Measurements from ENCODE around the gene PFKFB4.
A peak's percentile ranks its signal among the peaks of the same experiment; 100 is the strongest.
"Not testable (repeated sequence)": the region's sequence is repeated elsewhere in the genome, so short reads cannot be mapped to it uniquely, and the experiment has no call there.

The PFKFB4 gene

DNA sequence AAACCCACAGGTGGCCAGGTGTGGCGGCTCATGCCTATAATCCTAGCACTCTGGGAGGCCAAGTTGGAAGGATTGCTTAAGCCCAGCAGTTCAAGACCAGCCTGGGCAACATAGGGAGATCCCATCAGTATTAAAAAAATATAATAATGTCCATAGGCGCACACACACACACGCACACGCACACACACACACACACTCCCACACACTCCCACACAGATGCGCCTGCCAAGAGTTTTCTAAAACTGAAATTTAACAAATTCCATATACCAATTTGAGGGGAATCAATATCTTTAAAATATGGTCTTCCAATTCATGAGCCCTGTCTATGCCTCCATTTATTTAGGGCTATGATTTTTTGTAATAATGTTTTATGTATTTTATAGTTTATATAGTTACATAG, 69.7 kb downstream of the PFKFB4 start:
- no peak for DNase-seq

DNA sequence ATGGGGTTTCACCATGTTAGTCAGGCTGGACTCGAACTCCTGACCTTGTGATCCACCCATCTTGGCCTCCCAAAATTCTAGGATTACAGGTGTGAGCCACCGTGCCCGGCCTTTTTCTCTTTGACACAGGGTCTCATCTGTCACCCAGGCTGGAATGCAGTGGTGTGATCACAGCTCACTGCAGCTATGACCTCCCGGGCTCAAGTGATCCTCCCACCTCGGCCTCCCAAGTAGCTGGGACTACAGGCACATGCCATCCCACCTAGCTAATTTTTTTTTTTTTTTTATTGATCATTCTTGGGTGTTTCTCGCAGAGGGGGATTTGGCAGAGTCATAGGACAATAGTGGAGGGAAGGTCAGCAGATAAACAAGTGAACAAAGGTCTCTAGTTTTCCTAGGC, 73.8 kb downstream of the PFKFB4 start:
- not testable (repeated sequence) for DNase-seq

DNA sequence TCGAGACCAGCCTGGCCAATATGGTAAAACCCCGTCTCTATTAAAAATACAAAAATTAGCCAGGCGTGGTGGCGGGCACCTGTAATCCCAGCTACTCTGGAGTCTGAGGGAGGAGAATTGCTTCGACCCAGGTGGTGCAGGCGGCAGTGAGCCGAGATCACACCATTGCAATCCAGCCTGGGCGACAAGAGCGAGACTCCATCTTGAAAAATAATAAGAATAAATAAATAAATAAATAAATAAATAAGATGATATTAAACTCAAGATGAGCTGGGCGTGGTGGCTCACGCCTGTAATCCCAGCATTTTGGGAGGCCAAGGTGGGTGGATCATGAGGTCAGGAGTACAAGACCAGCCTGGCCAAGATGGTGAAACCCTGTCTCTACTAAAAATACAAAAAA, 75.7 kb downstream of the PFKFB4 start:
- DNase-seq: not testable (repeated sequence)

DNA sequence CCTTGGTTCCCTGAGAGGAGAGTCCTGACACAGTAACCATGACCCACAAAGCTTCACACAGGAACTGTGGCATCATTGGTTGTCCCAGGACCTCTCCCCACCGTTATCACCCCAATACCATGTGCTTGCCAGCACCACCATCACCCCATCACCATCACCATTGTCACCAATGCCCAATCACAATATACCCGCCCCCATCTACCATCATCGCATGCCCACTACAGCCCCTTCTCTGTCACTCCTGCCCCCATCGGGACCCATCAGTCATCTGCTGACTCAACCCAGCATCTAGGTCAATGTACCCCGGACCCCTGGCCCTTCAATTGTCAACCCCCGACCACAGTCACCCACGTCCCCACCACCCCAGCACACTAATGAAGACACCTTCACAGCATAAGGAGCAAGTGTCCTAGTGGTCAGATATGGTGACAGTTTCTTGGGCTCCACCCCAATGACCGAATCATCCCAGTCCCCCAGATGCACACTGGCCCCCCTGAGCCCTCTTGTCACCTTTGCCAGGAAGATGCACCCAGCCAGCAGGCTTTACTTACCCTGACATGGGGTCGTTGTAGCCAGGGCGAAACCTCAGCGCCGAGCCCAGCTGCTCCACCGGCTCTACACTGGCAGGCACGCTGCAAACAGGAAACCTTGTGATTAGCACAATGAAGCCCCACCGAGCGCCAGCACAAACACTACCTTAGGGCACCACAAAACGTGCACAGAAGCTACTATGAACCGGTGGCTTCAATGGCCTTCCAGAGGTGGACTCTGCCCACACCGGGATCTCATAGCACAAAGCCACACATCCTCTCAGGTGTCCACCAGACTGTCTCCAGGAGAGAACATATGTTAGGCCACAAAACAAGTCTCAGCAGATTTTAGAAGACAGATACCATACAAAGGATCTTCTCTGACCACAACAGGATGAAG, 77.7 kb downstream of the PFKFB4 start:
- peak; percentile 33 for DNase-seq

DNA sequence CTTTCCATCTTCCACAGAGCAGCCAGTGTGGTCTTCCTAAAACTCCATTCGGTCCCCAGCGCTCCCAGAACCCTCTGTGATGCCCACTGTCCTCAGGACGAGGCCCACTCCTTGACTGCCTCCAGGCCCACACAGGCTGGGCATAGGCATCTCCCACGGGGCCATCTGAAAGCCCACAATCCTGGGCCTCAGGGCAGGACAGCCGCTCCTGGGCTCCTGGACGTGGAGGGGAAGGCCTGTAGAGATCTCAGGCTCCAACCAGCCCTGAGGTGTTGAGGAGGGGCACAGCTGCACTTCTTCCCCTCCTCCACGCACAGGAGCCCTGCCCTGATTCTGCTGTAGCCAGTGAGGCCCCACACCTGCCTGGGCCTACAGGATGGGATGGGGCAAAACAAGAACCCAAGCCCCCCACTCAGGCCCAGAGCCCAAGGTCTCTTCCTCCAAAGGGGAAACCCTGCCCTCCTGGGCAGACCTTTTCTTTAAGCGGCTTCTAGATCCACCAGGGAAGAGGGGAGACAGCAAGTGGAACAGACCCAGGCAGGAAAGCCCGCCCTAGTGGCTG, 78.6 kb downstream of the PFKFB4 start:
- no peak for DNase-seq

DNA sequence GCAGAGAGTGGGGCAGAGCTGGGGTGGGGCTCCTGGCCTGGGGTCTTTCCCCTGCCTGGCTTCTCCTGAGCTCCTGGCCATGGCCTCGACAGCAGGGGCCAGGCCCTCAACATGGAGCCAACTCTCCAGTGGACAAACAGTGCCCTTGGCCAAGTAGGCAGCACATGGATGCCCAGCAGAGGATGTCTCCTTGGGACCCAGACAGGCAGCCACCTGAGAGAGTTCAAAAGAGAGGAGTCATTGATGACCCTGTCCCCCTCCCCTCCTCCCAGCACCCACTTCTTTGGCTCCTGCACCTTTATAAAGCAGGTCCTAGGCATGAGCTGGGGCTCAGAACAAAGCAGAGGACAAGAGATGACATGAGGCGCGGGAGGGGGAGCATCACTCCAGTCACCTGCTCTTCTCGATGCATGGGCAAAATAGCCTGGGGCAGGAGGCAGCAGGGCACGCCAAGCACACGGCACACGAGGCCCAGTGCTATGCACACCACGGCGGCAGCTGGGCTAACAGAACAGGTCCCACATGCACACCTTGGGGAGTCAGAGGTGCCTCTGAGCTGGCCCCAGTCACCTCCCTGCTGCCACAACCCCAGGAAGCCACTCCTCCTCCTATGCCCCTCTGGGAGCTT, 80.1 kb downstream of the PFKFB4 start:
- no peak for DNase-seq

DNA sequence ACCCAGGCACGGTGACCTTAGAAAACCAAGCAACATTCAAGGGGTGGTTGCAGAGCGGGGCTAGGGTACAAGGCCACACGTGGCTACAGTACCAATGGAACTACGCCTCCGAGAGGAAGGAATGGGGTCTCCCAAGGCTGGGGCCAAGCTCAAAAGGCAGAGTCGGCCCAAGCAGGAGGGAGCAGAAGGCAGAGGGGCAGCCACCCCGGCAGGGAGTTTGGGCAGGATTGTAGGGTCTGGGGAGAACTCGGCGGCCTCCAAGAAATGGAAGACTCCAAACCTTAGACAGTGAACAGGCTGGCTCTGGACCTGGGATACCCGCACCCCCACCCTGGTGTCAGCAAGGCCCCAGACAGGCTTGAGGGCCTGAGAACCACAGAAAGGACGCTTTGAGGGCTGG, 81.4 kb downstream of the PFKFB4 start:
- no peak for DNase-seq

DNA sequence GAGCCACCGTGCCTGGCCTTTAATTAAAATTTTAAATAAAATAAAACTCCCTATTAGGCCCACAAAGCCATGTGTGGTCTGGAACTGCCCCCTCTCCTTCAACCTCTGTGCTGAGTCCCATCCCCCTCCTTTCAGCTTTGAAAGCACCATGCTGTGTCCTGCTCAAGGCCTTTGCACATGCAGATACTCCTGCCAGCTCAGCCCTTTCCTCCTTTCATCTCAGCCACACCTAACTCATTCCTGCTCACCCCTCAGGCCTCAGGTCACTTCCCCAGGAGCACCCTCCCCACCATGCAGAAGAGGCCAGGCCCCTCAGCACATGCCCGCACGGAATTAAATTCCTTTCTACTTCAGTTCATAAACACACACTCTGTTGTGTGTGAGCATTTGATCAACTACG, 82.0 kb downstream of the PFKFB4 start:
- no peak for DNase-seq

DNA sequence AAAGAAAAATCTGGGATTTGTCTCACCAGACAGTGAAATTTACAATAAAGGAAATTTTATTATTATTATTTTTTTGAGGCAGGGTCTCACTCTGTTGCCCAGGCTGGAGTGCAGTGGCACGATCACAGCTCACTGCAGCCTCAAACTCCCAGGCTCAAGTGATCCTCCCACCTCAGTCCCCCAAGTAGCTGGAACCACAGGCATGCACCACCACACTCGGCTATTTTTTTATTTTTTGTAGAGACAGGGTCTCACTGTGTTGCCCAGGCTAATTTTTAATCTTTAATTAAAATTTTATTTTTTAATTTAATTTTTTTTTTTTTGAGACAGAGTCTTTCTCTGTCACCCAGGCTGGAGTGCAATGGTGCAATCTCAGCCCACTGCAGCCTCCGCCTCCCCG, 82.6 kb downstream of the PFKFB4 start:
- not testable (repeated sequence) for DNase-seq

DNA sequence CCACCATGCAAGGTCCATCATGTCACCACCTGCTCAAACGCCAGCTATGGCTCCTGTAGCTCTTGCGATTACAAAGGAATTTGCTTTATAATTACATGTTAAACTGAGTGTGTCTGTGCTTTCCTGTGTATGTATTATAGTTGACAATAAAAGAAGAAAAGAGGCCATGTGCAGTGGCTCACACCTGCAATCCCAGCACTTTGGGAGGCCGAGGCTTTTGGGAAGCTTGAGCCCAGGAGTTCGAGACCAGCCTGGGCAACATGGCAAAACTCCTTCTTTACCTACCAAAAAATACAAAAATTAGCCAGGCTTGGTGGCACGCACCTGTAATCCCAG, 83.0 kb downstream of the PFKFB4 start:
- DNase-seq: no peak

DNA sequence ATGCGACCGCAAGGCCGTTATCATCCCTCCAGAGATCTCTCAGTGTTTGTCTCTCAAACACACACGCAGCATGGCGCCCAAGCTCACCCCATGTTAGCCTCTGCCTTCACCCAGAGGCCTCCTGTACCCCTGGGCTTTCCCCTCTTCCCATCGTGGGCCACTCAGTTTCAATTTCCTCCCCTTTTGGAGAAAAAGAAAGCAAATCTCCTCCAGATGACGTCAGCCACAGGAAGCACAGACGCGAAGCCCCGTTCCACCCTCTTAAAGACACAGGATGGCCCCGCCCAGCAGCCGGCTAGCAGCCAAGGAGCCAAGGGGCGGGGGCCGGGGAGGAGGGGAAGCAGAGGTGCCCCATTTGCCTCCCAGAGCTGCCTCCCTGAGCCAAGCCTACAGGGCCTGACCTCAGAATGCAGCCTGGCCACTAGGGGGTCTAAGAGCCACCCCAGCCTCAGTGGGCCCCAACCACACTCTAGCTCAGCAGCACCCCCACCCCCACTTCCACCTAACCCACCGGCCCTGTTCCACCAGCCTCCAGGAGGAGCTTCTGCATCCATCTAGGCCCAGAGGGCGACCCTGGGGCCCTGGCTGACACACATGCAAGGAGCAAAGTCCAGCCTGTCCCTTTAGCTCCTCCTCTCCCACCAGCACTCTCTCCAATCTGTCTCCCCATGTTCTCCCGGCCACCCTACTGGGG, 83.5 kb downstream of the PFKFB4 start:
- peak; percentile 77 for DNase-seq

DNA sequence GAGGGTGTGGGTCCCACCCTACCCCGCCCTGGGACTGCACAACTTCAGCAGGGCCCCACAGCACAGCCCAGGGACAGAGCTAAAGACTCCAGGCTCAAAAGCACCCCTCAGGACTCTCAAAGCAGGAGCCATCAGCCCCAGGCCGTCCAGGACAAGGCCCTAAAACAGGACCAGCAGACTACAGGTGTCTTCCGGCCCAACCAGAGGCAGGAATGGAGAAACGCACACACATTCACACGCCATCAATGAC, 84.0 kb downstream of the PFKFB4 start:
- DNase-seq: no peak

DNA sequence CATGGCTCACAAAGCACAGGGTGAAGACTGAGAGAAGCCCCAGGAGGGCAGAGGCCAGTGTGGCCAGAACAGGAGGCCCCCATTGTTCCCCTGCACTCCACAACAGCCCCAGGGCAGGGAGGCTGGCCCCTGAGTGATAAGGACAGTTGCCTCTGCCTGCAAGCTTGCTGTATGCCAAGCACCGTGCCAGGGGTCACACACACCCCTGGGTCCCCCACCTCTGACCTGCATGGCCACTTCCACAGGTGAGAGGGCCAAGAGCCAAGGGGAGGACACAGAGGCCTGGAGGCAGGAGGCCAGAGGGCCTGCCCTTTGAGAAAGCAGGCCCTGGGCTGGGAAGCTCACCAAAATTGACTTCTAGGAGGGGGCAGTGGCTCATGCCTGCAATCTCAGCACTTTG, 86.3 kb downstream of the PFKFB4 start:
- no peak for DNase-seq

DNA sequence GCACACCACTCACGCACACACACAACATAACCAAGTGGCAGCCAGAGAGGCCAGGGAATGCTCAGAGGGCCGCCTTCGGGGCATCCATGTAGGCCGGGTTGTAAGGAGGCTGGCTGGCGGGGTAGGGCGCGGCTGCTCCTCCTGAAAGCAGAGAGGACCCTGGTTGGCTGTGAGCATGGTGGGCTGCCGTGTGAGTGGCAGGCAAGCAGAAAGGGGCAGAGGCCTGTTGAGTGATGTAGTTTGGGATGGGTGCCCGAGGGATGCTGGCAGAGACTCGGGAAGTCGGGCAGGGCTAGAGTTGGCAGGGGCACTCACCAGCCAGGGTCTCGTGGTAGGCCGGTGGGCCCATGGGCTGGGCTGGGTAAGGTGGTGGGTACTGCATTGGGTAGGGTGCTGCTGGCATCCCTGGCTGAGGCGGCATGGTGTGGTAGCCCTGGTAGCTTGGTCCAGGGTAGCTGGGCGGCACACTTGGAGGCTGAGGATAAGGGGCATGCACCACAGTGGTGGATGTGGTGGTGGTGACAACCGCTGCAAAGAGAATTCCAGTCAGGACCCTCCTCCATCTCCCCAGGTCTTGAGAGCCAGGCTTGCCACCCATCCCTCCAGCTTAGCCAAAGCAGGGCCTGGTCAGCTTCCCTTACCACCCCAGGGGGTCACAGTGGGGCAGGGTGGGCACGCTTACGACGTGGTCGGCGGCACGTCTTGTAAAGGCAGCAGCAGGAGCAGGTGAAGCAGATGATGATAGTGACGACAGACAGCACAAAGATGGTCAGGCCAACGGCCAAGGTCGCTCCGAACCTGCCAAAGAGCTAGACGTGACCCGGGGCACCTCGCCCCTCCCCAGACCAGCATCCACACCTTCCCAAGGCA, 87.3 kb downstream of the PFKFB4 start:
- DNase-seq: no peak

DNA sequence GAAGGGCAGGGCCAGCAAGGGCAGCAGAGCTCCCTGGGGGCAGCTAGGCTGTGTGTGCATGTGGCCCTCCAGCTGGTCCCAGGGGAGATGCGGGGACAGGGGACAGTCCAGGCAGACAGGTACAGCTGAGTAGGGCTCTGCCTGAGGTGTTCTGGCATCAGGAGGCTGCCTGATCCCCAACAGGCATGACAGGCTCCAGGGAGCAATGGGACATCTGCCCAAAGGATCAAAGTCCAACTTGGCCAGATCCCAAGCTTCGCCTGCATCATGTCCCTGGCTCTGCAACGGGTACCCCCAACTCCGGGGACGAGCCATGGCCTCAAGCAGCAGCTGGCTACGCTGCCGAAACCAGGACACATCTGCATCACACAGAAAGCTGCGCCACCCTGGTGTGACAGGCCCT, 88.3 kb downstream of the PFKFB4 start:
- no peak for DNase-seq
